H1 (cell line): ENCODE data around the gene RPS15. TPM values are rescaled to one million over a fixed set of nuclear protein-coding genes. Genes with fewer than 3 reads are reported as not detected.

Experiments
- CBX8 ChIP-seq: fragments of 300-800, 300-1000 bp; sonication (generic); IDR thresholded peaks from 2 replicates; pipeline ENCODE4 v1.7.1; 2016; ENCODE audit warnings: low read depth, low read length, borderline replicate concordance
- FOSL1 ChIP-seq: IDR thresholded peaks from 2 replicates; pipeline ENCODE4 v1.6.1; 2011; ENCODE audit warnings: mild to moderate bottlenecking, low read depth, low read length, moderate library complexity; ENCODE audit not compliant: insufficient read depth
- KDM1A ChIP-seq: fragments of 200-600, 300-600 bp; sonication (generic); IDR thresholded peaks from 2 replicates; pipeline ENCODE4 v1.7.1; 2016; ENCODE audit warnings: mild to moderate bottlenecking, low read length, borderline replicate concordance
- RXRA ChIP-seq: IDR thresholded peaks from 2 replicates; pipeline ENCODE4 v1.6.1; 2011; ENCODE audit warnings: low read depth, mild to moderate bottlenecking, low read length, moderate library complexity; ENCODE audit not compliant: insufficient read depth
- SIN3A ChIP-seq, 2 experiments: IDR thresholded peaks in 1 of 2; conservative IDR thresholded peaks in 1 of 2; 2 replicates each; pipeline ENCODE4 v1.6.1; 2011 to 2012; ENCODE audit warnings: low read length in 2 of 2, improper control_type of control experiment in 1 of 2, low read depth in 1 of 2, mild to moderate bottlenecking in 1 of 2
- SIRT6 ChIP-seq: IDR thresholded peaks from one replicate; pipeline ENCODE4 v1.7.1; 2012; ENCODE audit warnings: low read length, inconsistent platforms
- TAF1 ChIP-seq: IDR thresholded peaks from 2 replicates; pipeline ENCODE4 v1.6.1; 2011; ENCODE audit warnings: mild to moderate bottlenecking, low read depth, low read length
- TAF7 ChIP-seq: optimal IDR thresholded peaks from 2 replicates; pipeline ENCODE3; 2011; ENCODE audit warnings: low read depth, mild to moderate bottlenecking, inconsistent platforms, low read length, moderate library complexity, borderline replicate concordance
- YY1 ChIP-seq: IDR thresholded peaks from 2 replicates; pipeline ENCODE4 v1.6.1; 2011; ENCODE audit warnings: low read depth, mild to moderate bottlenecking, low read length
- polyA plus RNA-seq, 7 experiments: library from polyadenylated mRNA; depleted of rRNA in 3 of 7; stranded (reverse) in 5 of 7; unstranded in 2 of 7; fragments of >200 nt in 5 of 7; fragments of 200-250 nt in 2 of 7; gene quantifications; 1 replicate in 5 of 7; 2 replicates in 1 of 7; 4 replicates in 1 of 7; pipeline versions ENCODE4 v1.2.1 to v1.2.3, GENCODE V29; 2011 to 2013; ENCODE audit warnings: missing spikeins in 2 of 7, mixed read lengths in 2 of 7
- total RNA-seq: library from RNA; stranded (reverse); fragmentation: NEBNext Ultra II Directional; extraction: Animal tissue kit (Norgen Biotek cat#: 25700); gene quantifications from 2 replicates; pipeline ENCODE4 v1.2.1, GENCODE V29; 2021

RPS15 gene
- total and polyA plus RNA-seq, 2 of the 8 experiments (the other 6 are each of a cell fraction or from before 2014, with no cell fraction given), result 1,562 to 3,890 TPM

DNA sequence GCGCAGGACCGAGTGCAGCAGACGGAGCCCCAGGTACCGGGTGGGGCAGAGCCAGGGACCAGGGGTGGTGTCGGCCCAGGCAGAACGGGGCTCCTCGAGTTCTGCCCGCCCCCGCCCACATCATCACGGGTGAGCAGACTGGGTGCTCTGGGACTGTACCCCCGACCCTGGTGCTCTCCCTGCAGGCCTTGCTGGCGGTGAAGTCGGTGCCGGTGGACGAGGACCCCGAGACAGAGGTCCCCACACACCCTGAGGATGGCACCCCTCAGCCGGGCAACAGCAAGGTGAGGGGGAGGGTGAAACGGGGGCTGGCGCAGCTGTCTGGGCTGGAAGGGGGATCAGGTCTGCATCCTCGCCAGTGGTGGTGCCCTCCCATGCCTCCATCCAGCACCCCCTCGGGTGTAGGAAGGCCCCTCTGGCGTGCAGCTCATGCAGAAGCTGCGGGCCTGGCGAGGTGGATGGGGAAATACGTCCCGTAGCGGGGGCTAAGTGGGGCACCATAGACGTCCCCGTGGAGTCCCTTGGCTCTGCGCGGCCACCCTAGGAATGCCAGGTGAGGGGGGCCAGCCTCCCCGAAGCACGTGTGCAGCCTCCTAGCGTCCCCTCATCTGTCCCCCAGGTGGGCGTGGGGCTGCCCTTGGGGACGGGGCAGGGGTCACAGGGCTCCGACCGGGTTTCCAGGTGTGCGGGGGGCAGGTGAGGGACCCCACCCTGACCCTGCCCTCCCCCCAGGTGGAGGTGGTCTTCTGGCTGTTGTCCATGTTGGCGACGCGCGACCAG lies 18.1 kb downstream of the RPS15 start (continued):
- no peak for TF ChIP-seq CBX8
- no peak for TF ChIP-seq SIRT6
- TF ChIP-seq TAF1, result no peak
- TF ChIP-seq TAF7, result no peak
- no peak for TF ChIP-seq KDM1A
- no peak for TF ChIP-seq YY1
- TF ChIP-seq FOSL1, result no peak
- no peak for TF ChIP-seq SIN3A (conservative IDR thresholded peaks at IDR 0.05 in 1 of 2, IDR thresholded peaks at IDR 0.05 in 1 of 2; ENCODE audit: low read depth in 1 of 2, low read length in 2 of 2)
- no peak for TF ChIP-seq RXRA
